Measurements from ENCODE around the gene IDE. TPM values are rescaled to one million over a fixed set of nuclear protein-coding genes. Genes with fewer than 3 reads are reported as not detected.

The IDE gene
- total and polyA plus RNA-seq, 9 of the 15 experiments (the other 6 are each of a cell fraction or from before 2014, with no cell fraction given), result 10.2 to 50.6 (median 33.2) TPM

- TF ChIP-seq BRF2 (IDR thresholded peaks at IDR 0.05; ENCODE audit: borderline replicate concordance, insufficient read depth, insufficient read length) (no peak), ZNF146 (CRISPR knock-in tag; IDR thresholded peaks at IDR 0.05; ENCODE audit: unreplicated experiment) (no peak), CTBP1 (IDR thresholded peaks at IDR 0.05; ENCODE audit: borderline replicate concordance) (peak; percentile 75), ID3 (CRISPR knock-in tag; IDR thresholded peaks at IDR 0.05) (no peak), ID3 (tag; IDR thresholded peaks at IDR 0.05) (no peak), HDAC6 (IDR thresholded peaks at IDR 0.05; ENCODE audit: low read depth, low read length) (no peak), SIRT6 (IDR thresholded peaks at IDR 0.05; ENCODE audit: low read depth, low read length) (no peak), NCOA4 (IDR thresholded peaks at IDR 0.05; ENCODE audit: partially characterized antibody) (no peak), HDAC8 (tag; IDR thresholded peaks at IDR 0.05) (no peak), TBP (optimal IDR thresholded peaks at IDR 0.05; ENCODE audit: low read depth, low read length) (peak; percentile 33), TAF7 (tag; IDR thresholded peaks at IDR 0.05) (no peak; the same call in 1 of the 2 replicates), TAF1 (IDR thresholded peaks at IDR 0.05; ENCODE audit: control insufficient read depth, extremely low read depth, insufficient read depth, low read length, severe bottlenecking) (peak; percentile 63), ZBTB17 (CRISPR knock-in tag; IDR thresholded peaks at IDR 0.05) (no peak; the same call in 1 of the 2 replicates), HMG20B (CRISPR knock-in tag; IDR thresholded peaks at IDR 0.05) (no peak), NR3C1 (CRISPR knock-in tag; IDR thresholded peaks at IDR 0.05) (no peak), HMGN3 (IDR thresholded peaks at IDR 0.05; ENCODE audit: borderline replicate concordance, extremely low read depth, insufficient read length, low read depth, low read length) (peak; percentile 34), ZSCAN29 (IDR thresholded peaks at IDR 0.05) (0 out of 2 replicates have a peak, but pooled peaks have one; percentile 27), MED1 (CRISPR knock-in tag; IDR thresholded peaks at IDR 0.05; ENCODE audit: borderline replicate concordance) (no peak), CEBPB (tag; IDR thresholded peaks at IDR 0.05) (no peak), FIP1L1 (IDR thresholded peaks at IDR 0.05; ENCODE audit: low read depth, low read length, poor library complexity, severe bottlenecking) (peak; percentile 74), ZFP1 (CRISPR knock-in tag; IDR thresholded peaks at IDR 0.05) (no peak), ZNF274 (IDR thresholded peaks at IDR 0.05; ENCODE audit: borderline replicate concordance, low read depth, low read length) (no peak), TEAD1 (CRISPR knock-in tag; IDR thresholded peaks at IDR 0.05) (no peak; a peak in 1 of 4 replicates), ZNF507 (tag; conservative IDR thresholded peaks at IDR 0.05) (no peak), HOMEZ (CRISPR knock-in tag; IDR thresholded peaks at IDR 0.05) (no peak), IRF2 (CRISPR knock-in tag; IDR thresholded peaks at IDR 0.05) (no peak)
Measured at GRCh38 chr10:92573798-92574547, at the start of gene IDE (continued).

Data from K562 (cell line).